Measurements from ENCODE around the gene SCAF4. TPM values are rescaled to one million over a fixed set of nuclear protein-coding genes. Genes with fewer than 3 reads are reported as not detected.

Gene SCAF4
- total and polyA plus RNA-seq, 2 of the 8 experiments (the other 6 are each of a cell fraction or from before 2014, with no cell fraction given) = 28.9 to 55.1 TPM

GRCh38 chr21:31711326-31711725 is 20.6 kb downstream of the SCAF4 start:
- Histone ChIP-seq H2BK5ac (ENCODE audit: low read depth, low read length) (no peak overlapping the region), H4K20me1 (replicated peaks in 1 of 2; ENCODE audit: control insufficient read depth in 1 of 2, insufficient read depth in 2 of 2, low read length in 2 of 2) (peaks cover 16 to 30% of the 10 kb centered on the region in 2 experiments), H2BK120ac (replicated peaks; ENCODE audit: low read depth, low read length) (no peak overlapping the region), H3K23me2 (ENCODE audit: low read depth, low read length) (no peaks in the 10 kb centered on the region), H3K9me3 (ENCODE audit: insufficient read depth in 2 of 2, low read depth in 1 of 2, low read length in 1 of 2) (no peaks in the 10 kb centered on the region), H3K18ac (ENCODE audit: extremely low read depth, low read length) (no peak overlapping the region), H3K27me3 (replicated peaks in 1 of 4; ENCODE audit: control insufficient read depth in 3 of 4, extremely low read depth in 1 of 4, insufficient read depth in 3 of 4, low read length in 3 of 4) (no peaks in the 10 kb centered on the region), H3K79me1 (ENCODE audit: low read depth, low read length) (0 out of 2 replicates have a peak, but pooled peaks cover 3% of the 10 kb centered on the region), H3K4me1 (replicated peaks in 1 of 4; ENCODE audit: control insufficient read depth in 3 of 4, insufficient read depth in 4 of 4, low read length in 3 of 4) (peaks cover 0 to 17% (median 6%) of the 10 kb centered on the region in 4 experiments; a peak in 5 of 7 replicates), H2BK15ac (ENCODE audit: low read length) (no peak overlapping the region), H2BK20ac (ENCODE audit: low read length) (no peak overlapping the region), H3K23ac (ENCODE audit: insufficient read length) (no peak overlapping the region), H3K4ac (replicated peaks; ENCODE audit: insufficient read length, low read depth, low read length) (no peak overlapping the region), H3K56ac (replicated peaks; ENCODE audit: insufficient read length, low read depth, low read length) (no peak overlapping the region), H4K91ac (replicated peaks; ENCODE audit: insufficient read length, low read length) (no peak overlapping the region), H3K4me3 (ENCODE audit: extremely low read depth in 1 of 4, insufficient read depth in 2 of 4, low read depth in 3 of 4, low read length in 4 of 4) (no peak overlapping the region), H4K8ac (ENCODE audit: extremely low read depth, insufficient read depth, low read length) (no peak overlapping the region), H2AK5ac (ENCODE audit: low read depth, low read length) (no peak overlapping the region), H4K5ac (ENCODE audit: insufficient read length, low read depth, low read length) (no peak overlapping the region), H2BK12ac (ENCODE audit: low read depth, low read length) (no peak overlapping the region), H3K9ac (replicated peaks in 1 of 4; ENCODE audit: extremely low read depth in 1 of 4, low read depth in 3 of 4, low read length in 3 of 4) (no peak overlapping the region), H3K27ac (ENCODE audit: low read depth, low read length) (no peak overlapping the region), H3K79me2 (ENCODE audit: control insufficient read depth in 1 of 2, insufficient read depth in 2 of 2, low read length in 2 of 2) (peaks cover 20 to 100% of the 10 kb centered on the region in 2 experiments), H3K4me2 (ENCODE audit: insufficient read depth in 1 of 2, low read depth in 2 of 2, low read length in 2 of 2) (no peak overlapping the region), H3K14ac (ENCODE audit: insufficient read length) (no peak overlapping the region), H3K36me3 (ENCODE audit: control insufficient read depth in 2 of 4, insufficient read depth in 4 of 4, low read length in 3 of 4) (no peaks in the 10 kb centered on the region), H2AFZ (ENCODE audit: low read length) (no peak overlapping the region)
- no peak for FAIRE-seq
- ChIA-PET POLR2A (ENCODE audit: partially characterized antibody) (interaction anchor here (0.9 kb wide), 1 partner anchor 13 kb away, joined by 3 read pairs; no protein-coding TSS in a partner anchor), CTCF (ENCODE audit: partially characterized antibody) (no interaction called here)
- no peak for DNase-seq (ENCODE audit: low read depth in 1 of 2, low spot score in 2 of 2)
- WGBS, 2 experiments (ENCODE audit: extremely low coverage in 1 of 2, insufficient coverage in 1 of 2, insufficient read length in 1 of 2, insufficient replicate concordance in 2 of 2, low coverage in 1 of 2, low lambda C conversion rate in 2 of 2, missing lambda C conversion rate in 1 of 2) = 83% methylated on average over 1 of the region's 1 CpG; no CpG with 5 or more reads in 1 of the 2 experiments
- TF ChIP-seq SRF (IDR thresholded peaks at IDR 0.05; ENCODE audit: low read depth, low read length) (no peak), NANOG (IDR thresholded peaks at IDR 0.05; ENCODE audit: insufficient read depth, low read depth, low read length, poor library complexity, severe bottlenecking) (no peak), EGR1 (IDR thresholded peaks at IDR 0.05; ENCODE audit: borderline replicate concordance, low read depth, low read length) (no peak), BACH1 (IDR thresholded peaks at IDR 0.05; ENCODE audit: low read length) (no peak), CHD2 (IDR thresholded peaks at IDR 0.05; ENCODE audit: low read length) (no peak), TBP (IDR thresholded peaks at IDR 0.05; ENCODE audit: low read depth, low read length) (no peak), SUZ12 (IDR thresholded peaks at IDR 0.05; ENCODE audit: low read length) (no peak), CHD1 (IDR thresholded peaks at IDR 0.05; ENCODE audit: low read depth, low read length) (no peak), KDM1A (IDR thresholded peaks at IDR 0.05; ENCODE audit: borderline replicate concordance, low read length) (no peak)
